ENCODE measurements around the gene GFER. TPM values are rescaled to one million over a fixed set of nuclear protein-coding genes. Genes with fewer than 3 reads are reported as not detected.
"Not testable (repeated sequence)": the region's sequence is repeated elsewhere in the genome, so short reads cannot be mapped to it uniquely, and the experiment has no call there.

Gene GFER
- total and polyA plus RNA-seq, 2 experiments from 2014 or later, result 46.9 to 53.5 TPM

DNA sequence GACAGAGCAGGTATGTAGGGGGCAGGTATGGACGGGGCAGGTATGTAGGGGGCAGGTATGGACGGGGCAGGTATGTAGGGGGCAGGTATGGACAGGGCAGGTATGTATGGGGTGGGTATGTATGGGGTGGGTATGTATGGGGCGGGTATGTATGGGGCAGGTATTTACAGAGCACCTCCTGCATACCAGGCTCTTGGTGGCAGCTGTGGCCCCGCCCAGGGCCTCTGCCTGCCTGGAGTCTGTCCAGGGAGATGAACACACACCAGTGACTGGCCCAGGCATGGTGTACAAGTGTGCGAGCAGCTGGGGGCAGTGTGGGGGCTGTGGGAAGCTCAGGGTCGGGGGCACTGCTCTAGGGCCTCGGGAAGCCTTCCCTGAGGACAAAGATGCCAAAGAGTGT lies 33.9 kb upstream of the GFER start:
- H3K27ac ChIP-seq, result peak overlapping the region; percentile 52
- H3K27me3 ChIP-seq, result no peaks in the 10 kb centered on the region
- no peaks in the 10 kb centered on the region for H3K9me3 ChIP-seq (ENCODE audit: low read depth)
- no peak overlapping the region for H3K4me3 ChIP-seq
- no peak for DNase-seq (ENCODE audit: low read depth in 1 of 2, low spot score in 1 of 2)
- H3K36me3 ChIP-seq, result no peaks in the 10 kb centered on the region
- TF ChIP-seq, protein P1, sequence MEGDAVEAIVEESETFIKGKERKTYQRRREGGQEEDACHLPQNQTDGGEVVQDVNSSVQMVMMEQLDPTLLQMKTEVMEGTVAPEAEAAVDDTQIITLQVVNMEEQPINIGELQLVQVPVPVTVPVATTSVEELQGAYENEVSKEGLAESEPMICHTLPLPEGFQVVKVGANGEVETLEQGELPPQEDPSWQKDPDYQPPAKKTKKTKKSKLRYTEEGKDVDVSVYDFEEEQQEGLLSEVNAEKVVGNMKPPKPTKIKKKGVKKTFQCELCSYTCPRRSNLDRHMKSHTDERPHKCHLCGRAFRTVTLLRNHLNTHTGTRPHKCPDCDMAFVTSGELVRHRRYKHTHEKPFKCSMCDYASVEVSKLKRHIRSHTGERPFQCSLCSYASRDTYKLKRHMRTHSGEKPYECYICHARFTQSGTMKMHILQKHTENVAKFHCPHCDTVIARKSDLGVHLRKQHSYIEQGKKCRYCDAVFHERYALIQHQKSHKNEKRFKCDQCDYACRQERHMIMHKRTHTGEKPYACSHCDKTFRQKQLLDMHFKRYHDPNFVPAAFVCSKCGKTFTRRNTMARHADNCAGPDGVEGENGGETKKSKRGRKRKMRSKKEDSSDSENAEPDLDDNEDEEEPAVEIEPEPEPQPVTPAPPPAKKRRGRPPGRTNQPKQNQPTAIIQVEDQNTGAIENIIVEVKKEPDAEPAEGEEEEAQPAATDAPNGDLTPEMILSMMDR (IDR thresholded peaks at IDR 0.05; ENCODE audit: low read depth, low read length), result no peak
- H3K4me1 ChIP-seq (ENCODE audit: low read depth), result peaks cover 7% of the 10 kb centered on the region

DNA sequence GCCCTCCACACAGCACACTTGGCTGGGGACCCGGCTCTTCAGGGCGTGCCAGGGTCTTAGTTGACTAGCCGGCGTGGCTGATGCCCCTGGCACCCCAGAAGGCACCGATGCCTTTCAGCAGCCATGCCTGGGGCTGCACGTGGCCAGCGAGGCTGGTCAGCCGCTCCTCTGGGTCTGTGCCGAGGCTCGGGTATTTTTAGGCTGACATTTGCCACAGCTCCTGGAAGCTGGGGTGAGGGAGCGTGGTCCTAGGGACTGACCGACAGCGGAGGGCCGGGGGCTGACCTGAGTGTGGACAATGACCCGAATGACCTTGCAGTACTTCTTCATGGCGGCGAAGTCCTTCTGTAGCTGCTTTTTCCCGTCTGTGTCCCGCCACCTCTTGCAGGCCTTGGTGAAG lies 33.4 kb upstream of the GFER start:
- Histone ChIP-seq H3K36me3 (no peaks in the 10 kb centered on the region), H3K4me3 (no peak overlapping the region), H3K9me3 (ENCODE audit: low read depth) (no peaks in the 10 kb centered on the region), H3K27ac (peak overlapping the region; percentile 52), H3K4me1 (ENCODE audit: low read depth) (peaks cover 7% of the 10 kb centered on the region), H3K27me3 (no peaks in the 10 kb centered on the region)
- TF ChIP-seq, protein P1 (IDR thresholded peaks at IDR 0.05; ENCODE audit: low read depth, low read length), result no peak
- DNase-seq (ENCODE audit: low read depth in 1 of 2, low spot score in 1 of 2), result no peak

DNA sequence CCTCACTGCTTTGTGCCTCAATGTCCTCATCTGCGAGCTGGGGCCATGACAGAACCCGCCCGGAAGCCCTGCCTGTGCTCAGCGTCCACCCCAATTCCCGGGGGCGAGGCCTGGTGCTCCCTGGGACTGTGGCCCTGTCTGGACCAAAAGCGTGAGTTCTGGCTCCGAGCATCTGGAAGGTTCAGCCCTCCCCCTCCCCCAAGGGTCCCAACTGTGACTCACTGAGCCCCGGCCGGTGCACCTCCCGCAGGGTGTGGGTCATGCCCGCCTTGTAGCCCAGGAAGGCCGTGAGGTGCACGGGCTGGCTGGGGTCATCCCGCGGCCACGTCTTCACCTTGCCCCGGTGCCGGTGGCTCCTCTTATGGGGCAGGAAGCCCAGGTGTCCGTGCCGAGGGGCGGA lies 30.3 kb upstream of the GFER start:
- no peak for DNase-seq (ENCODE audit: low read depth in 1 of 2, low spot score in 1 of 2)
- TF ChIP-seq, protein P1 (IDR thresholded peaks at IDR 0.05; ENCODE audit: low read depth, low read length), result no peak
- no peak overlapping the region for H3K4me3 ChIP-seq
- H3K4me1 ChIP-seq (ENCODE audit: low read depth), result peaks cover 7% of the 10 kb centered on the region
- H3K27ac ChIP-seq, result no peak overlapping the region
- no peaks in the 10 kb centered on the region for H3K27me3 ChIP-seq
- H3K9me3 ChIP-seq (ENCODE audit: low read depth), result no peaks in the 10 kb centered on the region
- H3K36me3 ChIP-seq, result no peaks in the 10 kb centered on the region

DNA sequence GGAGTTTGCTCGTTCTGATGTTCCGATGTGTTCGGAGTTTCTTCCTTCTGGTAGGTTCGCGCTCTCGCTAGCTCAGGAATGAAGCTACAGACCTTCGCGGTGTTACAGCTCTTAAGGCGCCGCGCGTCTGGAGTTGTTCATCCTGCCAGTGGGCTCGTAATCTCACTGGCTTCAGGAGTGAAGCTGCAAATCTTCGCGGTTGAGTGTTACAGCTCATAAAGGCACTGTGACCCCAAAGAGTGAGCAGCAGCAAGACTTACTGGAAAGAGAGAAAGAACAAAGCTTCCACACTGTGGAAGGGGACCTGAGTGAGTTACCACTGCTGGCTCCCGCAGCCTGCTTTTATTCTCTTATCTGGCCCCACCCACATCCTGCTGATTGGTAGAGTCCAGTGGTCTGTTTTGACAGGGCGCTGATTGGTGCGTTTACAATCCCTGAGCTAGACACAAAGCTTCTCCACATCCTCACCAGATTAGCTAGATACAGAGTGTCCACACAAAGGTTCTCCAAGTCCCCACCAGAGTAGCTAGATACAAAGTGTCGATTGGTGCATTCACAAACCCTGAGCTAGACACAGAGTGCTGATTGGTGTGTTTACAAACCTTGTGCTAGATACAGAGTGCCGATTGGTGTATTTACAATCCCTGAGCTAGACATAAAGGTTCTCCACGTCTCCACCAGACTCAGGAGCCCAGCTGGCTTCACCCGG lies 26.4 kb upstream of the GFER start:
- H3K27ac ChIP-seq; DNase-seq (ENCODE audit: low read depth in 1 of 2, low spot score in 1 of 2); H3K4me1 ChIP-seq (ENCODE audit: low read depth); H3K27me3 ChIP-seq; H3K9me3 ChIP-seq (ENCODE audit: low read depth); H3K4me3 ChIP-seq: not testable (repeated sequence)
- peaks cover 16% of the 10 kb centered on the region for H3K36me3 ChIP-seq

DNA sequence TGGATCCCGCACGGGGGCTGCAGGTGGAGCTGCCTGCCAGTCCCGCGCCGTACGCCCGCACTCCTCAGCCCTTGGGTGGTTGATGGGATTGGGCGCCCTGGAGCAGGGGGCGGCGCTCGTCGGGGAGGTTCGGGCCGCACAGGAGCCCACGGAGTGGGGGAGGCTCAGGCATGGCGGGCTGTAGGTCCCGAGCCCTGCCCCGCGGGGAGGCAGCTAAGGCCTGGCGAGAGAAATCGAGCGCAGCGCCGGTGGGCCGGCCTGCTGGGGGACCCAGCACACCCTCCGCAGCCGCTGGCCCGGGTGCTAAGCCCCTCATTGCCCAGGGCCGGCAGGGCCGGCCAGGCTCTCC lies 25.9 kb upstream of the GFER start:
- not testable (repeated sequence) for H3K27ac ChIP-seq; H3K4me1 ChIP-seq (ENCODE audit: low read depth); H3K27me3 ChIP-seq; H3K9me3 ChIP-seq (ENCODE audit: low read depth); H3K4me3 ChIP-seq; DNase-seq (ENCODE audit: low read depth in 1 of 2, low spot score in 1 of 2)
- peaks cover 21% of the 10 kb centered on the region for H3K36me3 ChIP-seq

DNA sequence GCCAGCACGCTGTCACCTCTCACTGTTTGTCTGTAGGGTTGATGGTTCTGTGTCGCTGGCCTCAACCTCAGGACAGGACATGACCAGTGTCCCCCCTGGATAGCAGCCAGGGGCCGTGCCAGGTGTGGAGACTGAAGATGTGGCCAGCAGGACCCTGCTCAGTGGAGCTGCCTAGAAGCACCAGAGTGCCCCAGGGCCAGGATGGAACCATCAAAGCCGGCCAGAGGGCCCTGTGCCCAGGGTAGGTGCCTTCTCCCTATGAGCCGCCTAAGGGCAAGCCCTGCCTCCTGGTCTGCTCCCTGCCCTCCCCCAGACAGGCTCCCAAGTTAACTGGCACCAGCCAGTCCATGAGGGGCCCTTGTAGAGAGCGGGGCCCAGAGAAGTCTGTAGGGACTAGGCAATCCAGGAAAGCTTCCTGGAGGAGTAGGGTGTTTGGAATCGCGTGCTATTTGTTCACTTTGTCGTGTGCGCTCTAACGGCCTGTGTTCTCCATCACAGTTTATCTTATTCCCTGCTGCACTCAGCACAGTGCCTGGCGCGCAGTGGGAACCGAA lies 25.2 kb upstream of the GFER start:
- H3K36me3 ChIP-seq, result peaks cover 21% of the 10 kb centered on the region
- H3K27ac ChIP-seq, result no peak overlapping the region
- DNase-seq (ENCODE audit: low read depth in 1 of 2, low spot score in 1 of 2), result no peak
- no peaks in the 10 kb centered on the region for H3K9me3 ChIP-seq (ENCODE audit: low read depth)
- H3K27me3 ChIP-seq, result no peaks in the 10 kb centered on the region
- no peak overlapping the region for H3K4me3 ChIP-seq
- peaks cover 8% of the 10 kb centered on the region for H3K4me1 ChIP-seq (ENCODE audit: low read depth)
- TF ChIP-seq, protein P1 (IDR thresholded peaks at IDR 0.05; ENCODE audit: low read depth, low read length), result no peak

All from cardiac muscle cell (in vitro differentiated cells and primary cell).